GM18858 (cell line): ENCODE results near the gene ABCC3.
"Not testable (repeated sequence)": the region's sequence is repeated elsewhere in the genome, so short reads cannot be mapped to it uniquely, and the experiment has no call there.

Experiments
- ATAC-seq: cut with Tn5 transposase; IDR thresholded peaks from one replicate; pipeline ENCODE4 v1.9.1; 2021; ENCODE audit not compliant: unreplicated experiment

The ABCC3 gene

DNA sequence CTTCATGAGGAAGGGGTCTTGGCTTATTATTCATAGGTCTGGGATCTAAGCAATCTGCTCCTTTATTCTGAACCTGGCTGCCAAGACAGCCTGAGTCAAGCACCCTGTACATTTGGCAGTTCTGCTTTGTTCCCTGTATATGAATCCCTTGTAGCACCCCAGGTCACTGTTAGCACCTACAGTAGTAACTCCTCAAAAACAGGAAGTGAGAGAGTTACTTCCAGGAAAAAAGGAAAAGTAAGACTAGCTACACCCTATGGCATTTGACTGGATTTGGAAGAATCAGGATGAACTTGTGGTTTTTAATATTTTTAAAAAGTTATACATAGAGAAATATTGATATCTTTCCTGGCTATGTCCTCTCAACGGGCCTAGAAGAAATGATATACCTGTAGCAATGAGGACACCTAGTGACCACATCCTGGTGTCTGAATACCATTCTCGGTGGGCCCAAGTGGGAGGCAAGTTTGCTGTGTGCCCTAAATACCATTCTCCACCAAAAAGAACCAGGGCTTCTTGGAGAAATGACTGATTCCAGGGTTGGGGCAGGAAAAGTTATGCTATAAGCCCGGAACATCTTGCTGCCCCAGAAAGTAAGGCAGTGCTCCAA is 63.1 kb downstream of the ABCC3 start:
- no peak for ATAC-seq

DNA sequence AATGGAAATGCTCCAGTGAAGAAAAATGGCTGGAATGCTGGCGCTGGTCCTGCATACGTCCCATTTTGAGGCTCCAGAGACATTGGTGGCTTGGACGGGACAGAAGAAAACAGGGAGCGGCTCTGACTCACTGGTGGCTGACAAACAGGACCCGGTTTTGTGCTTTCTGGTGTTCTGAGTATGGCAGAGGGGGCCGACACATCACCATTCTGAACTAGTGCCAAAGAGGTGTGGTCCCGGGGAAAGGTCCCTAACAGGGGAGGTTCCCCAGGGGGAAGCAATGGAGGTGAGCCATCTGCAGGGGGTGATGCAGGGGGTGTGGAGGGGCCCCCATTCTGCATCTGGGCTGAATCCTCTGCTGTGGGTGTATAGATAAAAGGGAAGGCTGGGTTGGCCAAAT is 64.7 kb downstream of the ABCC3 start:
- ATAC-seq: no peak

DNA sequence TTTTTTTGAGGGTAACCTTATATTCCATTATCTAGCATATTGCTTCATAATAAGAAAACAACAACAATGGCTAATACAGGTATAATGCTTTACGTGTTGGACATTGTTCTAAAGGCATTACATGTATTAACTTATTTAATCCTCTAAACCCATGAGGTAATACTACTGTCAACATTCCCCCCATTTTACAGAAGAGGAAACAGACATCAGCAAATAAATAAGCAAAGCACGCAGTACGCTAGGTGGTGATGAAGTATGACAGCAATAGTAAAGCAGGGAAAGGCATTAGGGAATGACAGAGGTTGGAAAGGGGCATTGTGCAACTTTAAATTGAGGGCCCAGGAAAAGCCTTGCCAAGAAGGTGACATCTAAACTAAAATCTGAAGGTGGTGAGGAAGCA is 68.5 kb downstream of the ABCC3 start:
- ATAC-seq: no peak

DNA sequence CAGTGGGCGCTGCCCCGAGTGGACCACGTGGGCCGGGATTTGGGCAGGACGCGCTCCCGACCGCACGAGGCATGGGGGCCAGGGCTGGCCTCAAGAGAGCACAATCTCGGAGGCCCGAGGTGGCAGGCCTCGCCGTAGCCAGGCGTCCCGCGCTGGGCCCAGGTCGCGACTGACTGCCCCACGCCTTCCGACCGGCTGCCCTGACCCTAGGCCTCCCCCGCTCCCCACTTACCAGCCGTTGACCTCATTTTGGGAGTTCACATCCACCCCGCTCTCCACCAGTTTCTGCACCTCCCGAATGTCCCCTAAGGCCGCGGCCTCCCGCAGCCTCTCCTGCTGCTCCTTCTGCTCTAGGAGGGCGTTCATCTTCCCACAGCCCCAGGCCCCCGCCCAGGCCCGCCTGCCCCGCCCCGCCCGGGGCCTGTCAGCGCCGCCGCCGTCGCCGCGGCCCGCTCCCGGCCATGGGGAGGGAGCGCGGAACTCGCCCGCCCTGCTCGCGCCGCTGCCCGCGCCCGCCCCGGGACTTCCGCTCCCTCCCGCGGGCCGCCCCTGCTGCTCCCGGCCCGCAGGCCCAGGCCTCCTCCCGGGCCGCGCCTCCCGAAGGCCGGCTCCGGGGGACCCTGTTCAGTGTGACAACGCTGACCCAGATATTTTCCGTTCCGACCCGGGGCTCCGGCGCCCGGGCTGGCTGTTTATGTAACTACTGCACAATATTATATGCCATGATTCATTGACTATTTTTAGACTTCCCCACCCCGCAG is 72.8 kb downstream of the ABCC3 start, which contains the start of gene ANKRD40:
TSS of gene ANKRD40 (minus strand) at position 626 of the 761 bp plus-strand sequence. CDS start at position 366, 260 bp downstream.
- ATAC-seq: peak; percentile 76

DNA sequence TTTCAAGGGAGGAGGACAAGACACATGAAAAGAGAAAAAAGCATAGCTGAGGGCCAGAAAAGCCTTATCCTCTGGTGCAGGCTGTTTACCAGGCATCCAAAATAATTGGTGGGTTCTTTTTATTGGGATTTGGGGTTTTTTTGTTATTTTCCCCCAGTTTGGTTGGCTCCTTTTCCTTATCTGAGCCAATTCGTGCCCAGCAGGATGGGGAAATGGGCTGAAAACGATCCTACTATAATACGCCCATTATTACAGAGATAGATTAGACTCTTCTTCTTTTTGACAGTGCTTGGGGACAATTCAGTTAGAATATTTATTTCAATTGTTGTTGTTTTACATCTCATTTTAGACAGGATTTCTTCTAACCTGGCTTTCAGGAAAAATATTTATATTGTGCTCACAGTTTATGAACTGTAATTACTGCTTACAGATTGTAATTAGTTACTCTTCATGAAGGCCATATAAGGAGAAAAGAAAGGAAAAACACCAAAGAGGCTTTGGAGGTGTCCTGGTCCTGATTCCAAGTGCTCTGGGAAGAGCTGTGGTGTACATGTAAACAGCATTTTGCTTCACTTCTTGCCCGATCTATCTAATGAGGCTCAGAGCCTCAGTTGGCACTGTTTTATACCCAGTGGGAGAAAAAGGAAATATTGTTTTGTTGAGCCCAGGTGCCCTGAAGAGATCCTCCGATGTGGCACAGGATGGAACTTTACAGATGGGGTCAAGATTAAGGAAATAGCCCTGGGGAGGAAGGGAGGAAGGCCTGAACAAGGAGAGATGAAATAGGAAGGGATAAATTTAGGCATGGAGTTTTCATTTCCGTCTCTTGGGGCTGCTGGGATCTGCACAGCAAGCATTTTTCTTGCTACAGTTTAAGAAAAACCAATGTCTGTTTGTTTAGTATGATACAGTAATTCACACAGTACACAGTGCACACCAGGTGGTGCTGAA is 73.6 kb downstream of the ABCC3 start:
- no peak for ATAC-seq

DNA sequence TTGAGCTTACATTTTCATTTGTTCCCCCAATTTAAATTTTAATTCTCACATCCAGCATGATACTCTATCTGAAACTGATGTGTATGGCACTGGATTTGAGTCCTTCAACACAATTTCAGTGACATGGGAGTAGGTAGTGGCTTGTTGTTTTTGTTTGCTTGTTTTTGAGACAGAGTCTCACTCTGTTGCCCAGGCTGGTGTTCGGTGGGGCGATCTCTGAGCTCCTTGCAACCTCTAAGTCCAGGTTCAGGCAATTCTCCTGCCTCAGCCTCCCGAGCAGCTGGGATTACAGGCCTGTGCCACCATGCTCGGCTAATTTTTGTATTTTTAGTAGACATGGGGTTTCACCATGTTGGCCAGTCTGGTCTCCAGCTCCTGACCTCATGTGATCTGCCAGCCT is 74.4 kb downstream of the ABCC3 start:
- ATAC-seq: not testable (repeated sequence)

DNA sequence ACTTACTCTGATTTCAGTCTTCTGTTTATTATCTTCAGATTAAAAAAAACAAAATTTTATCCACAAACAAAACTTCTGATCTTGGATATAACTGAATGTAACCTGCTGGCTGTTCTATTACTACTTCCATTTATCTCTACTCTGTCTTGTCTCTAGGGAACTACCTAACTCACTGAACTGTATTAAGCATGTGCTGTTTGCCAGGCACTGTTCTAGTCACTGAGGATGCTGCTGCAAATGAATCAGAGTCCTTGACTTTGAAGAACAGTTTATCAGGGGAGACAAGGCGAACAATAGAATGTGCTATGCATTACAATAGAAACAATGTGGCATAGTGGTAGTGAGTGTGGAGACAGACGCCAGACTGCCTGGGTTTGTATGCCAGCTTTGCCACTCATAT is 75.3 kb downstream of the ABCC3 start:
- ATAC-seq: no peak

DNA sequence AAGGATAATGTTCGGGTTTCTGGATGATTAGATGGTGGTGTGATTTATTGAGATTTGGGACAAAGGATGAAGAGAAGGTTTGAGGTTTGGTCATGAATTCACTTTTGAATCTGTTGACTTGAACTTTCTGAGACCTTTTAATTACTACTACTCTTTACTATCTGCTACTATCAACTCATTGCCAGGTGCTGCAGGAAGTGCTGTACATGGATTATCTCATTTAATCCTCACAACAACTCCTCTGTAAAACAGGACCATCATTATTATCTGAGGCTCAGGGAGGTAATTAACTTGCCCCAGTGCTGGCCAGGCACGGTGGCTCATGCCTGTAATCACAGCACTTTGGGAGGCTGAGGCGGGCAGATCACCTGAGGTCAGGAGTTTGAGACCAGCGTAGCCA is 76.0 kb downstream of the ABCC3 start:
- ATAC-seq: no peak

DNA sequence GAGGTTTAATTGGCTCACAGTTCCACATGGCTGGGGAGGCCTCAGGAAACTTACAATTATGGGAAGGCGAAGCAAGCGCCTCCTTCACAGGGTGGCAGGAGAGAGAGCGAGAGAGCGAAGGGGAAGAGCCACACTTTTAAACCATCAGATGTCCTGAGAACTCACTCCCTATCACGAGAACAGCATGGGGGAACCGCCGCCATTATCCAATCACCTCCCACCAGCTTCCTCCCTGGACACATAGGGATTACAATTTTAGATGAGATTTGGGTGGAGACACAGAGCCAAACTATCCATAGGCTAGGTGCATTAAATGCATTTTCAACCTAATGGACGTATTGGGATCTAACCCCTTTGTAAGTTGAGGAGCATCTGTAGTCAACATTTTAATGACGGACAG is 78.0 kb downstream of the ABCC3 start:
- no peak for ATAC-seq

DNA sequence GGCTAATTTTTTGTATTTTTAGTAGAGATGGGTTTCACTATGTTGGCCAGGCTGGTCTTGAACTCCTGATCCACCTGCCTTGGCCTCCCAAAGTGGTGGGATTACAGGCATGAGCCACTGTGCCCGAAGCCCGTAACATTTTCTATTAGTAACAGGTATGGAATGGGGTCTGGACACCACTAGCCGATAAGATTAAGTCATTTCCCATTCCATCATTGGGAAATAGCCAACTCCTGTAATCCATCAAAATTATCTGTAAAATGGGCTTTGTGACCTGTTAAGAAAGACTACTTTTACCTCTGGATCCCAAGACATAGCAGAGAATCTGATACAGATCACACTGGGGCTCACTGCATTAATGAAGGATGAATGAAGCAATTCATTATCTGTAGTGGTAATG is 80.8 kb downstream of the ABCC3 start:
- no peak for ATAC-seq

DNA sequence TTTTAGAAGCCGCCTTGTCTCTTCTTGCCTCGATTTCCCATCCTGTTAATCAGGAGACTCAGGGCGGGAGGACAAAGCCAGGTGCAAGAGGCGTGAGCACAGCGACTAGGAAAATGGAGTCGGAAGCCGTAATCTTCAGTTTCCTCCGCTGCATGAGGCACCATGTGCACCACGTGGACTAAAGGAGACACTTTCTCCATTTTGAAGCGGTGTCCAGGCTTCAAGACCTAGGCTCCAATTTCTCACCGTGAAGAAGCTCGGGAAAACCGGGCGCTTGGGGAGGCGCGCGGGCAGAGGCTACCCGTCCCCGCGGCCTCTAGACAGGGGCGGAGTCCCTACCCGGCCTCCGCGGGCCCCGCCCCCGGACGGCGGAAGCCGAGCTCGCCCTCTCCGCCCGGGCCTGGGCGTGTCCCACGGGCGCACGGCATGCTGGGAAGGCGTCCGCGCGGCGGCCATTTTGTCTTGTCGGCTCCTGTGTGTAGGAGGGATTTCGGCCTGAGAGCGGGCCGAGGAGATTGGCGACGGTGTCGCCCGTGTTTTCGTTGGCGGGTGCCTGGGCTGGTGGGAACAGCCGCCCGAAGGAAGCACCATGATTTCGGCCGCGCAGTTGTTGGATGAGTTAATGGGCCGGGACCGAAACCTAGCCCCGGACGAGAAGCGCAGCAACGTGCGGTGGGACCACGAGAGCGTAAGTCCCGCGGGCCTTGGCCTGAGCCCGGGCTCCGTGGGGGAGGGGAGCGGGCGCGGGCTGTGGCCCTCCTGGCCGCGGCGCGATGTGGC is 84.7 kb downstream of the ABCC3 start, which contains the start of gene LUC7L3:
TSS of gene LUC7L3 (plus strand) at position 460 of the 780 bp plus-strand sequence. CDS start at position 590, 130 bp downstream.
- ATAC-seq: peak; percentile 70

DNA sequence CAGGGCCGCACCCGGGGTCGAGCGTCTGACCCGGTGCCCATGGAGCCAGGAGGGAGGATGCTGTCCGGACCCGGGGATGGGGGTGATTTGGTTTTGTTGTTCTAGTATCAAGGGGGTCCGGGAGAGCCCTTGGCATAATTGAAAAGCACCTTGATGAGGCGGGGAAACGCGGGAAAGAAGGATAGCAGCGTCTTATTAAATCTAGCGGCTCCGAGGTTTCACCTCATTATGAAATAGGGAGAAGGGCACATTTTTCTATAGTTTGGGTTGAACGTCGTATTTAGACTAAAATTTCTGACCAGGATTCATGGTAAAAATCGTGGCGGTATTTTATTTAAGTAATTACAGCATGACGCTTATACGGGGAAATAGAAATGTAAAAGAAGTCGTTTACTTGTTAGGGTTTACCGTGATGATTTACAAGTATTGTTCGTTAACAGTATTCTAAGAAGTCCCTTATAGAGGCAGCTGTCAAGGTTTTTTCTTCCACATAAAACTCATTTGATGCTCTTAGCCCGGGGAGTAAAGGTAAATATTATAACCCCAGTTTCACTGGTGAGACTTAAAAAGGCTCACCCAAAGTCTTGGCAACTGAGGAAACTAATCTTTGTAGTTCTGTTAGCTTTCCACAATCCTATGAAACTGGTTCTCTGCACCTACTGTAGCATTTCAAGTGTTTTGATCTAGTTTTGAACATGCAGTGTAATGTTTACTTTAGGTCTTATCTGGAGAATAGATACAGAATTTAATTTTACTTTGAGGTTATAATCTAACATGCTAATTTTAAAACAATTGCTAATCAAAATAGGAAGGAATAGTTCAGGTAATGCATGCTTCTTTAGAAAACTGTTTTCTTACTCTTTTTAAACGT is 85.5 kb downstream of the ABCC3 start:
- no peak for ATAC-seq

DNA sequence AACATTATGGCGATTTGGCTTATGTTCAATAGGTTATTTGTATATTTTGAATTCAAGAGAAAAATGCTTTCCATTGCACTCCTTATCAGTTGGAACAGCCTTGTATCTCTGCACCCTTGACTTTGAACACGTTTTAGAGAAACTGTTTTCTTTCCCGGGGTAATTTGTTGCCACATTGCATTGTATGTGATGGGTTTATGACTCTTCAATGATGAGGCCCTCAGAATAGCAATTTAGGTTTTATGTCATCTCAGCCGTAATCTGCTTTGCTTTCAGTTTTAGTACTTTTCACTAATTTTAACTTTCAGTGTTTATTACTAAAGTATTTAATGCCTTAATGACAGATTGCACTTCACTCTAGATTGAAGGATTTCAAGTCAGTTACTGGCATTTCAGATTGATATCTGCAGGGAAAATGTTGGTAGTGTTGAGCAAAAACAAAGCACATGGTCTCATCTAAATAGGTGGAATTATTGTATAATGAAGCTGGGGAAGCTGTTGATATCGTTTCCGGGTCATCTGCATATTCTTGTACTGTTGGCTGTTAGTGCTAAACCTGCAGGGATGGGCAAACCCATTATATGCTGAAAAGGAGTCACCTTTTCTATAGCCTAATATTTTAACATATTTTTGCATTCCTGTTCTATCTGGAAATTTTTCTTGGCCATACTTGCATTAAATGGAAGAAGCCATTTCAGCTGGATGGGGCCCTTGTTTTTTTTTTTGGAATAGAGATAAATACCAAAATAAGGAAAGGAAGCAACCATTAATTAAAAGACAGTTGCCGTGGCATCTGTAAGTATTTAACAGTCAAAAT is 86.7 kb downstream of the ABCC3 start:
- ATAC-seq: no peak

DNA sequence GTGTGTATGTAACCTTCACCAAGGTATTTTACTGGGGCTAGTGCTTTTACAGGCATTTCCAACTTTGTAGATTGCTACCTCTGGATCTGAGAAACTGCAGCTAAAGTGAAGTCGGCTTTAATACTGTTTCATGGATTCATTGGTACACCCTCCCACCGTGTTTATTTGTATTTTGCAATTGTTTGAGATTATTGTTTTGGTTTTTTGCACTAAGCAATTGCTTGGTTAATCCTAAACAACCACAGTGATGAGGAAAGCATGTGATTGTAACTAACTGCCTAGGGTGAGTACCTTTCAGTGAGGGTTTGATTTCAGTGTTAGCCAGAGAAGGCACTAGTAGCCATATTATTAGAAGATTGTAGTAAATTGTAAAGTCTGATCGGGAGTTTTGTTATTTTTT is 88.1 kb downstream of the ABCC3 start:
- no peak for ATAC-seq

DNA sequence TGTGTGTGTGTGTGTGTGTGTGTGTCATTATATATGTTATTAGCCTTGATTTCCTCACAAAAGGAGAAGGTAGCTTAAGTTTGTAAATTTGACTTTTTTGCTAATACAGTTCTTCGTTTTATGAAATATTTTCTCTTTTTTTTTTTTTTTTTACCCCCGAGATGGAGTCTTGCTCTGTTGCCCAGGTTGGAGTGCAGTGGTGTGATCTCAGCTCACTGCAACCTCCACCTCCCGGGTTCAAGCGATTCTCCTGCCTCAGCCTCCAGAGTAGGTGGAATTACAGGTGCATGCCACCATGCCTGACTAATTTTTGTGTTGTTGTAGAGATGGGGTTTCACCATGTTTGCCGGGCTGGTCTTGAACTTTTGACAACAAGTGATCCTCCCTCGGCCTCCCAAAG is 89.9 kb downstream of the ABCC3 start:
- ATAC-seq: not testable (repeated sequence)

DNA sequence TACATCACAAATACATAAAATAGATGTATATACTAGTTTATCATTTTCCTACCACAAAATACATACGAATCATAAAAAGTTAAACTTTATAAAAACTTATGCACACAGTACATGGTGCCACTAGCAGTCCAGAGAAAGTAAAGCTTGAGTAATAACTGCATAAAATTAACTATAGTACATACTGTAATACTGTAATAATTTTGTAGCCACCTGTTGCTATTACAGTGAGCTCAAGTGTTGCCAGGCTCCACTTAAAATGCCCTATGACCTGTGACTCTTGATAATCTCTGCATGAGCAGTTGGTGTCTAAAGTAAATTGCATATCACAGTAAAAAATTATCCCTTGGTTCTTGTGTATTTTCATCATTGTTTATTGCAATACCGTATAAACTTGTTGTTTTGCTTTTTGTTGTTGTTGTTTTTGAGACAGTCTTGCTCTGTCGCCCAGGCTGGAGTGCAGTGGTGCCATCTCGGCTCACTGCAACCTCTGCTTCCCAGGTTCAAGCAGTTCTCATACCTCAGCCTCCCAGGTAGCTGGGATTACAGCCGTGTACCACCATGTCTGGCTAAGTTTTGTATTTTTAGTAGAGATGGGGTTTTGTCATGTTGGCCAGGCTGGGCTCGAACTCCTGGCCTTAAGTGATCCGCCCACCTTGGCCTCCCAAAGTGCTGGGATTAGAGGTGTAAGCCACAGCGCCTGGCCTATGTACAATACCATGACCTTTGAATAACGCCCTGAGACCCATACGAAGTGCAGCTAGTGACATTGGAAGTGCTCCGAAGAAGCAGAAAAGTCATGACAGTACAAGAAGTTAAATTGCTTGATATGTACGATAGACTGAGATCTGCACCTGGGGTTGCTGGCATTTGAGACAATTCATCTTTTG is 91.3 kb downstream of the ABCC3 start:
- no peak for ATAC-seq

DNA sequence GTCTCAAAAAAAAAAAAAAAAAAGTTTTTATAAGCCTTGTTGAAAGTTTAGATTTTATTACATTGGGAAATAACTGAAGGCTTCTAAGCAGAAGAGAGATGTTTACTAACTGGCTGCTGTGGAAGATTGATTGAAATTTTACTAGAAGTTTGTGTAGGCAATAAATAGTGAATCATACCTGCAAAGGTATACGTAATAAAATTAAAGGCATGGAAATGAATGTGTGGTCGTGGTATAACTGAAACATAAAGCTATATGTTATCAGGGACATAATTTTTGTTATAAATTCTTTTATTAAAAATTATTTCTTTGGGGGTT is 93.4 kb downstream of the ABCC3 start:
- no peak for ATAC-seq
